Thoracic aorta (tissue), 2 donors: ENCODE results near the gene EEF2K. TPM values are rescaled to one million over a fixed set of nuclear protein-coding genes. Genes with fewer than 3 reads are reported as not detected.

Source experiments
- ATAC-seq: fragments of 150-250 bp; one replicate; pipeline ENCODE4 v1.8.0; 2017; ENCODE audit warnings: low read depth; ENCODE audit not compliant: insufficient number of reproducible peaks, low FRiP score
- DNase-seq: peaks from one replicate; pipeline ENCODE4 v3.0.0-alpha.2; 2020; ENCODE audit warnings: low spot score
- H3K27ac ChIP-seq, 2 donors: fragments of 200-600 bp; sonication (generic); 1 replicate in 1 of 2; 2 replicates in 1 of 2; pipeline ENCODE4 v1.5.1; 2016; ENCODE audit warnings: mild to moderate bottlenecking in 2 of 2, moderate library complexity in 2 of 2
- H3K27me3 ChIP-seq: fragments of 200-600 bp; sonication (generic); replicated peaks from 2 replicates; pipeline ENCODE4 v1.6.0; 2016; ENCODE audit warnings: mild to moderate bottlenecking; ENCODE audit not compliant: insufficient read depth
- H3K36me3 ChIP-seq: fragments of 200-600 bp; sonication (generic); one replicate; pipeline ENCODE4 v1.5.1; 2016
- H3K4me1 ChIP-seq, 2 donors: fragments of 200-600 bp; sonication (generic); 1 replicate in 1 of 2; 2 replicates in 1 of 2; pipeline versions ENCODE4 v1.5.1 to v1.6.0; 2016; ENCODE audit warnings: low read depth in 2 of 2, mild to moderate bottlenecking in 1 of 2; ENCODE audit not compliant: control insufficient read depth in 1 of 2
- H3K4me3 ChIP-seq: fragments of 200-600 bp; sonication (generic); 2 replicates; pipeline ENCODE4 v1.5.1; 2016; ENCODE audit warnings: mild to moderate bottlenecking
- H3K9me3 ChIP-seq: fragments of 200-600 bp; sonication (generic); 2 replicates; pipeline ENCODE4 v1.5.1; 2016
- CTCF ChIP-seq: fragments of 200-600 bp; sonication (generic); IDR thresholded peaks from one replicate; pipeline ENCODE4 v1.5.1; 2019; ENCODE audit warnings: antibody characterized with exemption
- total RNA-seq, 2 donors: library from RNA; depleted of rRNA; stranded (reverse); fragments of >200 nt; gene quantifications; one replicate each; pipeline versions ENCODE4 v1.1.0 to v1.2.3, GENCODE V29; 2016

Gene EEF2K
- total RNA-seq, 2 donors from 2014 or later = 35.1 to 38.2 TPM

- H3K27me3 ChIP-seq = no peaks in the 10 kb centered on the region
- peaks cover 55% of the 10 kb centered on the region for H3K36me3 ChIP-seq
- DNase-seq (no peak), ATAC-seq (no peak)
- no peaks in the 10 kb centered on the region for H3K9me3 ChIP-seq
- H3K4me1 ChIP-seq = no peaks in the 10 kb centered on the region
- H3K27ac ChIP-seq = no peak overlapping the region
- TF ChIP-seq CTCF = no peak
- no peak overlapping the region for H3K4me3 ChIP-seq
Observed at GRCh38 chr16:22330326-22330725, 124.2 kb downstream of the EEF2K start.

- Histone ChIP-seq H3K27ac (no peak overlapping the region), H3K27me3 (no peaks in the 10 kb centered on the region), H3K4me3 (no peak overlapping the region), H3K4me1 (no peaks in the 10 kb centered on the region), H3K36me3 (peaks cover 36% of the 10 kb centered on the region), H3K9me3 (peaks cover 9% of the 10 kb centered on the region)
- no peak for TF ChIP-seq CTCF
- no peak for DNase-seq
- ATAC-seq = no peak
Observed at GRCh38 chr16:22333457-22333994, 127.4 kb downstream of the EEF2K start.

GRCh38 chr16:22335668-22336246 is 129.7 kb downstream of the EEF2K start:
- Histone ChIP-seq H3K4me1 (no peaks in the 10 kb centered on the region), H3K36me3 (peaks cover 41% of the 10 kb centered on the region), H3K27ac (no peak overlapping the region), H3K9me3 (peaks cover 9% of the 10 kb centered on the region), H3K4me3 (no peak overlapping the region), H3K27me3 (no peaks in the 10 kb centered on the region)
- ATAC-seq (no peak), DNase-seq (no peak)
- no peak for TF ChIP-seq CTCF

- Histone ChIP-seq H3K9me3 (peaks cover 9% of the 10 kb centered on the region), H3K36me3 (peaks cover 34% of the 10 kb centered on the region), H3K27ac (no peak overlapping the region), H3K4me1 (no peaks in the 10 kb centered on the region), H3K27me3 (no peaks in the 10 kb centered on the region), H3K4me3 (no peak overlapping the region)
- TF ChIP-seq CTCF = no peak
- DNase-seq = no peak
- no peak for ATAC-seq
Observed at GRCh38 chr16:22336581-22336980, 130.5 kb downstream of the EEF2K start.

GRCh38 chr16:22337045-22337444 is 131.0 kb downstream of the EEF2K start:
- H3K4me1 ChIP-seq = no peaks in the 10 kb centered on the region
- ATAC-seq = no peak
- DNase-seq = no peak
- peaks cover 31% of the 10 kb centered on the region for H3K36me3 ChIP-seq
- H3K27ac ChIP-seq = no peak overlapping the region
- H3K27me3 ChIP-seq = no peaks in the 10 kb centered on the region
- H3K4me3 ChIP-seq = no peak overlapping the region
- no peak for TF ChIP-seq CTCF
- peaks cover 9% of the 10 kb centered on the region for H3K9me3 ChIP-seq
